GM12872 (cell line): ENCODE results near the gene PAK1IP1.

Source experiments
- CTCF ChIP-seq: IDR thresholded peaks from 3 replicates; pipeline ENCODE4 v1.5.1; 2011; ENCODE audit warnings: low read depth, mild to moderate bottlenecking, low read length, moderate library complexity; ENCODE audit not compliant: insufficient read depth

Gene PAK1IP1

GRCh38 chr6:10668126-10668917 lies 26.4 kb upstream of the PAK1IP1 start:
- TF ChIP-seq CTCF: no peak

DNA sequence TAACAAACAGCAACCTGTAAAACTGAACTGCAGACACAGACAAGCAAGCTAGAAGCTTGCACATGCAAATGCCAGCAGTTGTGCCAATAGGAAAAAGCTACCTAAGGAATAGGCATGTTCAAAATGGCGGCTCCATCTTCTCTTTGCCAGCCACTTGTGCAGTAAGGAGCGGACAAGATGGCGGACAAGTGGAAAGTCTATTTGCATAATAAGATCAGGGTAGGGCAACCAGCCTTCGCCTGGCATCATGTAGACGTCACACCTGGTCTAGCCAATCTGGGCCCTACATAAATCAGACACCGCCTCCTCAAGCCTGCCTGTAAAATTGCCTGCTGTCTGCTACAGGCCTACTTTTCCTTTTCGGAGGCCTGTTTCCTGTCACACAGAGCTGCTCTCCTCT lies 18.4 kb upstream of the PAK1IP1 start:
- no peak for TF ChIP-seq CTCF

DNA sequence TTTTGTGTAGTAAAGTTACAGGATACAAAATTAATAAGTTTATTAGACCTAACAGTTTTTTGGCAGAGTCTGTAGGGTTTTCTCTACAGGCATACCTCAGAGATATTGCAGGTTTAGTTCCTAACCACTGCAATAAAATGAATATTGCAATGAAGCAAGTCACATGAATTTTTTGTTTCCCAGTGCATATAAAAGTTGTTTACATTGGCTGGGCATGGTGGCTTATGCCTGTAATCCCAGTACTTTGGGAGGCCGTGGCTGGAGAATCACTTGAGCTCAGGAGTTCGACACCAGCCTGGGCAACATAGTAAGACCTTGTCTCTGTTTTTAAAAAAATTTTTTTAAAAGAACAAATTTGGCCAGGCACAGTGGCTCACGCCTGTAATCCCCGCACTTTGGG lies 16.3 kb upstream of the PAK1IP1 start:
- no peak for TF ChIP-seq CTCF

- no peak for TF ChIP-seq CTCF
Observed at GRCh38 chr6:10681795-10682194, 13.0 kb upstream of the PAK1IP1 start.

DNA sequence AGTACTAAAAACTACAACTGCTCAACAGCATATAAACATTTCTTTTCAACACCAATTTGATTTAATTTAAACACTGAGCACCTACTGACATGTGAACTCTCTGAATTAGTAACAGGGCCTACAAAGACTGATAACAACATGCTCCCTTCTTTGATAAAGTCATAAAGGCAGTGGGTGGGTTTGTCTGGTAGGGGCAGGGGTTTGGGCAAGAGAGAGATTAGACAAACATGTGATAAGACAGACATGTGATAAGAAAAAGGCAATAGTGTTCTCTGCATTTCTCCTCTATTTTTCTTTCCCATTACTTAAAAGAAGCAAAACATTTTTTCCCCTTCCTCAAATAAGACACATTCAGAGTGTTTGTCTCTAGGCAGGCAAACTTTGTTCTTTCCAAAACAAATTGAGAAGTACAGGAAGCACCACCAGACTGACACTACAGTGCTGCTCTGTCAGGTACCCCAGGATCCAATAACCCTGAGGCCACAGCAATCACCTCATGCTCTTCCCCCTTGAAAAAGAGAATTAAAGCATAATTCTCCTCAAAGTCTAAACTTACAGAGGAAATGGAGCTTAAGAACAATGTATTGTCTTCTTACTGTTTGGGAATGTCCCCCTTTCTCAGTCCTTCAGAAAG lies 12.3 kb upstream of the PAK1IP1 start:
- TF ChIP-seq CTCF: no peak

DNA sequence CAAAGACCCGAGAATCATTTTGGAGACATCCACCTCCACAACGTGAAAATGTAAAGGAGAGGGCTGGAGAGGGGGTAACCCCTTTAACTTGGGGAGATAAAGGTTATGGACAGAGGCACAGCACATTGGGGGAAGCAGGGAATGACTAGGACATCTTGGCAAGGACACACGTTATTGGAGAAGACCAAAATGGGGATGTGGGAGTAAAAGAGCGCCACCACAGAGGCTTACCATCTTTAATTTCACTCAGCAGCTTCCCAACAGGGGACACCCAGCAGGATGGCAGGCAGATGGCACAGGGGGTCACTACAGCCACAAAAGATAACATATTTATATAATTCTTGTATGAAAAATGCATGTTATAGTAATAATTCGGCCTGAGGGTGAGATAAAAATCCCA lies 10.2 kb upstream of the PAK1IP1 start:
- TF ChIP-seq CTCF: no peak

DNA sequence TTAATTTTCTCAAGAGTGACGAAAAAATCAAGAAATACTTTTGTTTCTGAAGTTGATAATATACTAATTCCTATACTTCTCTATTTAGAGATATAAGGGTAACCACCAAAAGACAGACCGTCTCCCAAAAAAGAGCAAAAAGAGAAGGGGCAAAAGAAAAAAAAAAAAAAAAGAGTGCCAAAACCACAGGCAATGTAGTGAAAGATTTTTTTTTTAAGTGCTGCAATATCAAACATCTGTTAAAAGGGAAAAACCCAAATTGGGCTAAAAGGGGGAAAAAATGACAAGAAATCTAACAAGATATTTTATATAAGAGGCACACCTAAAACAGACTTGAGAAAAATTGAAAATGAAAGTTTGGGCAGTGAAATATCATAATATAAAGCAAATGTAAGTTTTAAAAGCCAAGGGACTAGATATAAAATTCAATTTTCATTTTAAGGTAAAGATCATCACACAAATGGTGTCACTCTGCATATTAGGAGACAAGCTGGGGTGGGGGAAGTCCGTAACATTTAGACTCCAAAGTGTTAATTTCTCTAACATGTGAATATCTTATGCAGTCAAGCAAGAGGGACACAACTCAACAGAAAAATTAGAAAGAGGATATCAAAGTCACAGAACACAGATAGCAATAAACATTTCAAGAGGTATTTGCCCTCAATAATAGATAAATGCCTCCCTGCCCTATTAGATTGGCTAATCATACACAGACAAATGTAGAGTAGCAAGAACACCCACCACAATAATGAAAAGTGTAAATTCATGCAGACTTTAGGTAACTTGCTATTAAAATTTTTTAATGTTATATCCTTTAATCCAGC lies 9.5 kb upstream of the PAK1IP1 start:
- TF ChIP-seq CTCF: no peak
